ENCODE results near the gene SLC16A3. TPM values are rescaled to one million over a fixed set of nuclear protein-coding genes. Genes with fewer than 3 reads are reported as not detected.

Gene SLC16A3
- total and polyA plus RNA-seq, 2 of the 8 experiments (the other 6 are each of a cell fraction or from before 2014, with no cell fraction given): 3.8 to 8.7 TPM

DNA sequence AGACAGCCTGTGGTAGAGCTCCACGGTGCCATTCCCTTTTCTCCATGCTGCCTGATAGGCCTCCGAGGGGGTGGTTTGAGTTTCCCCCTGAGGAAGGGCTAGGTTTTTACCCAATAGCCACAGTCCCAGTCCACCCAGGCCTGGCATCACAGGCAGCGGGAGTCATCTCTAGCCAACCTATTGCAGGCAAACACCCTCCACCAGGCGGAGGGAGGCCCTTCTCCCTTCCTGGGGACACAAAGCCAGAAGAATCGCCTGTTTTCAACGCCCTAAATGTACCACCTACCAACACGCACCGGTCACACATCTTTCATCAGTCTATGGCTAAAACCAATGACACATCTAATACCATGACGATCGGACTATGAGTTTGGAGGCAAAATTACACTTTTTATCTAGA is 37.3 kb downstream of the SLC16A3 start (continued):
- TF ChIP-seq, protein P1, sequence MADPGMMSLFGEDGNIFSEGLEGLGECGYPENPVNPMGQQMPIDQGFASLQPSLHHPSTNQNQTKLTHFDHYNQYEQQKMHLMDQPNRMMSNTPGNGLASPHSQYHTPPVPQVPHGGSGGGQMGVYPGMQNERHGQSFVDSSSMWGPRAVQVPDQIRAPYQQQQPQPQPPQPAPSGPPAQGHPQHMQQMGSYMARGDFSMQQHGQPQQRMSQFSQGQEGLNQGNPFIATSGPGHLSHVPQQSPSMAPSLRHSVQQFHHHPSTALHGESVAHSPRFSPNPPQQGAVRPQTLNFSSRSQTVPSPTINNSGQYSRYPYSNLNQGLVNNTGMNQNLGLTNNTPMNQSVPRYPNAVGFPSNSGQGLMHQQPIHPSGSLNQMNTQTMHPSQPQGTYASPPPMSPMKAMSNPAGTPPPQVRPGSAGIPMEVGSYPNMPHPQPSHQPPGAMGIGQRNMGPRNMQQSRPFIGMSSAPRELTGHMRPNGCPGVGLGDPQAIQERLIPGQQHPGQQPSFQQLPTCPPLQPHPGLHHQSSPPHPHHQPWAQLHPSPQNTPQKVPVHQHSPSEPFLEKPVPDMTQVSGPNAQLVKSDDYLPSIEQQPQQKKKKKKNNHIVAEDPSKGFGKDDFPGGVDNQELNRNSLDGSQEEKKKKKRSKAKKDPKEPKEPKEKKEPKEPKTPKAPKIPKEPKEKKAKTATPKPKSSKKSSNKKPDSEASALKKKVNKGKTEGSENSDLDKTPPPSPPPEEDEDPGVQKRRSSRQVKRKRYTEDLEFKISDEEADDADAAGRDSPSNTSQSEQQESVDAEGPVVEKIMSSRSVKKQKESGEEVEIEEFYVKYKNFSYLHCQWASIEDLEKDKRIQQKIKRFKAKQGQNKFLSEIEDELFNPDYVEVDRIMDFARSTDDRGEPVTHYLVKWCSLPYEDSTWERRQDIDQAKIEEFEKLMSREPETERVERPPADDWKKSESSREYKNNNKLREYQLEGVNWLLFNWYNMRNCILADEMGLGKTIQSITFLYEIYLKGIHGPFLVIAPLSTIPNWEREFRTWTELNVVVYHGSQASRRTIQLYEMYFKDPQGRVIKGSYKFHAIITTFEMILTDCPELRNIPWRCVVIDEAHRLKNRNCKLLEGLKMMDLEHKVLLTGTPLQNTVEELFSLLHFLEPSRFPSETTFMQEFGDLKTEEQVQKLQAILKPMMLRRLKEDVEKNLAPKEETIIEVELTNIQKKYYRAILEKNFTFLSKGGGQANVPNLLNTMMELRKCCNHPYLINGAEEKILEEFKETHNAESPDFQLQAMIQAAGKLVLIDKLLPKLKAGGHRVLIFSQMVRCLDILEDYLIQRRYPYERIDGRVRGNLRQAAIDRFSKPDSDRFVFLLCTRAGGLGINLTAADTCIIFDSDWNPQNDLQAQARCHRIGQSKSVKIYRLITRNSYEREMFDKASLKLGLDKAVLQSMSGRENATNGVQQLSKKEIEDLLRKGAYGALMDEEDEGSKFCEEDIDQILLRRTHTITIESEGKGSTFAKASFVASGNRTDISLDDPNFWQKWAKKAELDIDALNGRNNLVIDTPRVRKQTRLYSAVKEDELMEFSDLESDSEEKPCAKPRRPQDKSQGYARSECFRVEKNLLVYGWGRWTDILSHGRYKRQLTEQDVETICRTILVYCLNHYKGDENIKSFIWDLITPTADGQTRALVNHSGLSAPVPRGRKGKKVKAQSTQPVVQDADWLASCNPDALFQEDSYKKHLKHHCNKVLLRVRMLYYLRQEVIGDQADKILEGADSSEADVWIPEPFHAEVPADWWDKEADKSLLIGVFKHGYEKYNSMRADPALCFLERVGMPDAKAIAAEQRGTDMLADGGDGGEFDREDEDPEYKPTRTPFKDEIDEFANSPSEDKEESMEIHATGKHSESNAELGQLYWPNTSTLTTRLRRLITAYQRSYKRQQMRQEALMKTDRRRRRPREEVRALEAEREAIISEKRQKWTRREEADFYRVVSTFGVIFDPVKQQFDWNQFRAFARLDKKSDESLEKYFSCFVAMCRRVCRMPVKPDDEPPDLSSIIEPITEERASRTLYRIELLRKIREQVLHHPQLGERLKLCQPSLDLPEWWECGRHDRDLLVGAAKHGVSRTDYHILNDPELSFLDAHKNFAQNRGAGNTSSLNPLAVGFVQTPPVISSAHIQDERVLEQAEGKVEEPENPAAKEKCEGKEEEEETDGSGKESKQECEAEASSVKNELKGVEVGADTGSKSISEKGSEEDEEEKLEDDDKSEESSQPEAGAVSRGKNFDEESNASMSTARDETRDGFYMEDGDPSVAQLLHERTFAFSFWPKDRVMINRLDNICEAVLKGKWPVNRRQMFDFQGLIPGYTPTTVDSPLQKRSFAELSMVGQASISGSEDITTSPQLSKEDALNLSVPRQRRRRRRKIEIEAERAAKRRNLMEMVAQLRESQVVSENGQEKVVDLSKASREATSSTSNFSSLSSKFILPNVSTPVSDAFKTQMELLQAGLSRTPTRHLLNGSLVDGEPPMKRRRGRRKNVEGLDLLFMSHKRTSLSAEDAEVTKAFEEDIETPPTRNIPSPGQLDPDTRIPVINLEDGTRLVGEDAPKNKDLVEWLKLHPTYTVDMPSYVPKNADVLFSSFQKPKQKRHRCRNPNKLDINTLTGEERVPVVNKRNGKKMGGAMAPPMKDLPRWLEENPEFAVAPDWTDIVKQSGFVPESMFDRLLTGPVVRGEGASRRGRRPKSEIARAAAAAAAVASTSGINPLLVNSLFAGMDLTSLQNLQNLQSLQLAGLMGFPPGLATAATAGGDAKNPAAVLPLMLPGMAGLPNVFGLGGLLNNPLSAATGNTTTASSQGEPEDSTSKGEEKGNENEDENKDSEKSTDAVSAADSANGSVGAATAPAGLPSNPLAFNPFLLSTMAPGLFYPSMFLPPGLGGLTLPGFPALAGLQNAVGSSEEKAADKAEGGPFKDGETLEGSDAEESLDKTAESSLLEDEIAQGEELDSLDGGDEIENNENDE (IDR thresholded peaks at IDR 0.05; ENCODE audit: insufficient replicate concordance, low read length): no peak
- no peak for TF ChIP-seq GABPA (IDR thresholded peaks at IDR 0.05; ENCODE audit: borderline replicate concordance, insufficient read depth, low read length)
- TF ChIP-seq KDM4A (IDR thresholded peaks at IDR 0.05; ENCODE audit: low read depth, low read length, severe bottlenecking): no peak
- no peak for TF ChIP-seq CEBPB (IDR thresholded peaks at IDR 0.05; ENCODE audit: low read depth, low read length)
- no peak for TF ChIP-seq POLR2AphosphoS5 (IDR thresholded peaks at IDR 0.05; ENCODE audit: low read depth, low read length)
- no peak for TF ChIP-seq RBBP5 (IDR thresholded peaks at IDR 0.05; ENCODE audit: borderline replicate concordance, low read depth, low read length)
- TF ChIP-seq RFX5 (IDR thresholded peaks at IDR 0.05; ENCODE audit: borderline replicate concordance, low read depth, low read length): no peak
- TF ChIP-seq SUZ12 (IDR thresholded peaks at IDR 0.05; ENCODE audit: low read length): no peak
- TF ChIP-seq CHD1 (IDR thresholded peaks at IDR 0.05; ENCODE audit: low read depth, low read length): no peak
- no peak for TF ChIP-seq CHD2 (IDR thresholded peaks at IDR 0.05; ENCODE audit: low read length)
- TF ChIP-seq BCL11A (IDR thresholded peaks at IDR 0.05; ENCODE audit: low read depth in 2 of 2, low read length in 2 of 2): no peak
- TF ChIP-seq BACH1 (IDR thresholded peaks at IDR 0.05; ENCODE audit: low read length): no peak
- TF ChIP-seq, protein P2, sequence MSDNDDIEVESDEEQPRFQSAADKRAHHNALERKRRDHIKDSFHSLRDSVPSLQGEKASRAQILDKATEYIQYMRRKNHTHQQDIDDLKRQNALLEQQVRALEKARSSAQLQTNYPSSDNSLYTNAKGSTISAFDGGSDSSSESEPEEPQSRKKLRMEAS (IDR thresholded peaks at IDR 0.05): no peak

Measured in H1 (cell line).